K562 (cell line): ENCODE results near the gene TARBP1. TPM values are rescaled to one million over a fixed set of nuclear protein-coding genes. Genes with fewer than 3 reads are reported as not detected.

Source experiments
- CBFB ChIP-seq: sonication (generic); formaldehyde crosslinking; IDR thresholded peaks from 2 replicates; pipeline ENCODE4 v1.4.0; 2020; ENCODE audit warnings: mild to moderate bottlenecking, missing genetic modification reagents
- ERF ChIP-seq: fragments of 450-650 bp; formaldehyde crosslinking; IDR thresholded peaks from 2 replicates; pipeline ENCODE4 v1.4.0; 2020; ENCODE audit warnings: mild to moderate bottlenecking, mixed read lengths
- FOXJ3 ChIP-seq: sonication (generic); formaldehyde crosslinking; IDR thresholded peaks from 2 replicates; pipeline ENCODE4 v1.4.0; 2020; ENCODE audit warnings: mild to moderate bottlenecking, missing genetic modification reagents
- GTF2F1 ChIP-seq: IDR thresholded peaks from 2 replicates; pipeline ENCODE4 v1.6.1; 2011; ENCODE audit warnings: low read depth, low read length, improper control_type of control experiment
- HDAC3 ChIP-seq: fragments of 450-650 bp; IDR thresholded peaks from 2 replicates; pipeline ENCODE4 v1.6.1; 2018; ENCODE audit warnings: borderline replicate concordance, mild to moderate bottlenecking, moderate library complexity; ENCODE audit not compliant: partially characterized antibody
- HNRNPL ChIP-seq: fragments of 200-400 bp; formaldehyde crosslinking; IDR thresholded peaks from 2 replicates; pipeline ENCODE4 v1.6.1; 2017; ENCODE audit warnings: low read depth, mild to moderate bottlenecking, low read length
- IRF2 ChIP-seq: sonication (generic); formaldehyde crosslinking; IDR thresholded peaks from 2 replicates; pipeline ENCODE4 v1.8.1; 2022; ENCODE audit warnings: mild to moderate bottlenecking, missing genetic modification reagents
- MAZ ChIP-seq, 2 experiments: fragments of 450-650 bp in 1 of 2; sonication (generic) in 1 of 2; formaldehyde crosslinking; IDR thresholded peaks in 1 of 2; conservative IDR thresholded peaks in 1 of 2; 2 replicates each; pipeline versions ENCODE4 v1.4.0 to v1.5.0; 2020; ENCODE audit warnings: mild to moderate bottlenecking in 1 of 2, missing genetic modification reagents in 1 of 2
- NCOA1 ChIP-seq: fragments of 450-650 bp; IDR thresholded peaks from 2 replicates; pipeline ENCODE4 v1.6.1; 2016; ENCODE audit warnings: low read depth
- RAD51 ChIP-seq: fragments of 450-650 bp; IDR thresholded peaks from 2 replicates; pipeline ENCODE4 v1.7.1; 2016; ENCODE audit warnings: low read depth, mild to moderate bottlenecking, borderline replicate concordance
- SMAD3 ChIP-seq: fragments of 450-650 bp; formaldehyde crosslinking; conservative IDR thresholded peaks from 2 replicates; pipeline ENCODE4 v1.4.0; 2020; ENCODE audit warnings: mild to moderate bottlenecking
- SNAPC5 ChIP-seq: fragments of 250-450 bp; sonication (Bioruptor Pico); IDR thresholded peaks from 2 replicates; pipeline ENCODE4 v1.8.0; 2021; ENCODE audit warnings: moderate library complexity, mild to moderate bottlenecking, inconsistent platforms
- ZBTB2 ChIP-seq: fragments of 450-650 bp; IDR thresholded peaks from 2 replicates; pipeline ENCODE4 v1.6.1; 2016; ENCODE audit warnings: antibody characterized with exemption
- ZBTB8A ChIP-seq: fragments of 450-650 bp; IDR thresholded peaks from 2 replicates; pipeline ENCODE4 v1.6.1; 2018; ENCODE audit warnings: mild to moderate bottlenecking, moderate library complexity; ENCODE audit not compliant: partially characterized antibody
- ZNF24 ChIP-seq: fragments of 450-650 bp; IDR thresholded peaks from 2 replicates; pipeline ENCODE4 v1.6.1; 2016
- ZNF395 ChIP-seq: fragments of 200-800 bp; sonication (Bioruptor generic); IDR thresholded peaks from 2 replicates; pipeline ENCODE4 v1.6.1; 2017; ENCODE audit warnings: missing genetic modification characterization, missing compliant biosample characterization
- ZNF561 ChIP-seq: fragments of 450-650 bp; formaldehyde crosslinking; conservative IDR thresholded peaks from 2 replicates; pipeline ENCODE4 v1.4.0; 2020; ENCODE audit warnings: mild to moderate bottlenecking, moderate library complexity
- ZNF584 ChIP-seq: fragments of 200-800 bp; sonication (Bioruptor generic); IDR thresholded peaks from 2 replicates; pipeline ENCODE4 v1.6.1; 2016; ENCODE audit warnings: low read depth, mild to moderate bottlenecking, missing genetic modification characterization, missing compliant biosample characterization
- ZNF717 ChIP-seq: fragments of 250-450 bp; sonication (Bioruptor Pico); IDR thresholded peaks from 2 replicates; pipeline ENCODE4 v1.5.0; 2021
- ZNF79 ChIP-seq: fragments of 250-450 bp; sonication (Bioruptor Pico); IDR thresholded peaks from 2 replicates; pipeline ENCODE4 v1.4.0; 2020; ENCODE audit warnings: low read depth, mild to moderate bottlenecking, moderate library complexity
- polyA plus RNA-seq, 8 experiments: library from polyadenylated mRNA; depleted of rRNA in 4 of 8; stranded (reverse) in 5 of 8; unstranded in 3 of 8; fragments of >200 nt; fragmentation: Nextera tagmentation in 2 of 8; fragmentation: Illumina TruSeq in 1 of 8; extraction: Ambion mirVana in 2 of 8; extraction: Trizol in 1 of 8; gene quantifications; 2 replicates each; pipeline versions ENCODE4 v1.2.1 to v1.2.3, GENCODE V29; 2011 to 2014; ENCODE audit warnings: inconsistent platforms in 1 of 8, missing spikeins in 1 of 8
- total RNA-seq, 7 experiments: library from RNA; depleted of rRNA in 6 of 7; stranded (reverse); fragments of >200 nt in 6 of 7; fragmentation: Illumina TruSeq in 2 of 7; extraction: Trizol in 2 of 7; gene quantifications; 2 replicates each; pipeline versions ENCODE4 v1.2.1 to v1.2.3, GENCODE V29; 2011 to 2021; ENCODE audit warnings: low replicate concordance in 1 of 7
- TF ChIP-seq, protein P1 (sequence below): fragments of 450-650 bp; formaldehyde crosslinking; IDR thresholded peaks from 2 replicates; pipeline ENCODE4 v1.4.0; 2022; ENCODE audit warnings: missing genetic modification characterization
- TF ChIP-seq, protein P2 (sequence below): fragments of 250-450 bp; sonication (Bioruptor Pico); IDR thresholded peaks from 2 replicates; pipeline ENCODE4 v1.5.0; 2022; ENCODE audit warnings: mild to moderate bottlenecking

Gene TARBP1
- total and polyA plus RNA-seq, 9 of the 15 experiments (the other 6 are each of a cell fraction or from before 2014, with no cell fraction given), result 8.8 to 48.0 (median 22.9) TPM

DNA sequence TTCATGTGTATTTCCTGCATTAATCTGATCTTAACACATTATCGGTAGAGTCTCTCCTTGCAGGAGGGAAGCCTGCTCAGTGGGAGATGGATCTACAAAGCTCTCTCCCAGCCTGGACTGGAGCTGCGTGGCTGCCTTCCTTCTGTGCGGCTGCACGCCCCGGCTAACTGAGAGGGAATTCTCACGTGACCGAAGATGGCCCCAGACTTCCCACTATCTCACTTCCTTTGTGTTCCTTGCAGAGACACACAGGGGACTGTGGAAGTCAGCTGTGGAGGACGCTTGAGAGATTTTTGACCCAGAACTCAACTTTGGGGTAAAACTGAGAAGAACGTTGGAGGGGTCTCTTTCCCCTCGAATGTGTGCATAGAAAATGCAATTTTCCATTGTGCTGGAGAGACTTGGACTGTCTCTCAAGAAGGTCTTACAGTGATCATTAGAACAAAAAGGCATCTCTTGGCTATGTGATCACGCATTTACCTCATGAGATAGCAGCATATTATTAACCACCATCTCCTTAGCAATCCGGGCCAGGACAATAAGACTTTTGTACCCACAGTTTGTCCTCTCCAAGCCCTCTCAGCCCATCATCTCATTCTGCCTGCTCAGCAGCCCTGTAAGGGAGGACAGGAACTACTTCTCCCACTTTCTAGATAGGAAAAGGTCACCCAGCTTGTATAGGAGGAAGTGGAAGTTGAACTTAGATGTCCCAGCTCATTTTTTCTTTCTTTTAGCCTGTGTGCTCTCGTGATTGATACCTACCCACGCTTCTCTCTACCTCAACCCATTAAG is 49.3 kb upstream of the TARBP1 start (continued):
- TF ChIP-seq CBFB (CRISPR knock-in tag) (no peak), ZNF79 (peak; percentile 54), IRF2 (CRISPR knock-in tag) (no peak), HNRNPL (no peak), ZBTB8A (no peak), SMAD3 (CRISPR knock-in tag) (0 out of 2 replicates have a peak, but pooled peaks have one; percentile 60), RAD51 (peak; percentile 81), ZNF395 (CRISPR knock-in tag) (peak; percentile 92), ZNF24 (no peak; the same call in 1 of the 2 replicates), ERF (CRISPR knock-in tag) (peak; percentile 72; the same call in 1 of the 2 replicates), ZNF717 (CRISPR knock-in tag) (no peak), GTF2F1 (no peak), ZNF561 (CRISPR knock-in tag) (no peak), ZNF584 (peak; percentile 65; the same call in 1 of the 2 replicates), ZBTB2 (no peak), MAZ (CRISPR knock-in tag; conservative IDR thresholded peaks at IDR 0.05 in 1 of 2, IDR thresholded peaks at IDR 0.05 in 1 of 2) (peak in 1 of 2 experiments; percentile 70; a peak in 2 of 4 replicates), NCOA1 (no peak), FOXJ3 (CRISPR knock-in tag) (no peak), SNAPC5 (CRISPR knock-in tag) (no peak), HDAC3 (no peak)
- TF ChIP-seq, protein P1, sequence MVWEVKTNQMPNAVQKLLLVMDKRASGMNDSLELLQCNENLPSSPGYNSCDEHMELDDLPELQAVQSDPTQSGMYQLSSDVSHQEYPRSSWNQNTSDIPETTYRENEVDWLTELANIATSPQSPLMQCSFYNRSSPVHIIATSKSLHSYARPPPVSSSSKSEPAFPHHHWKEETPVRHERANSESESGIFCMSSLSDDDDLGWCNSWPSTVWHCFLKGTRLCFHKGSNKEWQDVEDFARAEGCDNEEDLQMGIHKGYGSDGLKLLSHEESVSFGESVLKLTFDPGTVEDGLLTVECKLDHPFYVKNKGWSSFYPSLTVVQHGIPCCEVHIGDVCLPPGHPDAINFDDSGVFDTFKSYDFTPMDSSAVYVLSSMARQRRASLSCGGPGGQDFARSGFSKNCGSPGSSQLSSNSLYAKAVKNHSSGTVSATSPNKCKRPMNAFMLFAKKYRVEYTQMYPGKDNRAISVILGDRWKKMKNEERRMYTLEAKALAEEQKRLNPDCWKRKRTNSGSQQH (CRISPR knock-in tag), result 0 out of 2 replicates have a peak, but pooled peaks have one; percentile 52
- TF ChIP-seq, protein P2, sequence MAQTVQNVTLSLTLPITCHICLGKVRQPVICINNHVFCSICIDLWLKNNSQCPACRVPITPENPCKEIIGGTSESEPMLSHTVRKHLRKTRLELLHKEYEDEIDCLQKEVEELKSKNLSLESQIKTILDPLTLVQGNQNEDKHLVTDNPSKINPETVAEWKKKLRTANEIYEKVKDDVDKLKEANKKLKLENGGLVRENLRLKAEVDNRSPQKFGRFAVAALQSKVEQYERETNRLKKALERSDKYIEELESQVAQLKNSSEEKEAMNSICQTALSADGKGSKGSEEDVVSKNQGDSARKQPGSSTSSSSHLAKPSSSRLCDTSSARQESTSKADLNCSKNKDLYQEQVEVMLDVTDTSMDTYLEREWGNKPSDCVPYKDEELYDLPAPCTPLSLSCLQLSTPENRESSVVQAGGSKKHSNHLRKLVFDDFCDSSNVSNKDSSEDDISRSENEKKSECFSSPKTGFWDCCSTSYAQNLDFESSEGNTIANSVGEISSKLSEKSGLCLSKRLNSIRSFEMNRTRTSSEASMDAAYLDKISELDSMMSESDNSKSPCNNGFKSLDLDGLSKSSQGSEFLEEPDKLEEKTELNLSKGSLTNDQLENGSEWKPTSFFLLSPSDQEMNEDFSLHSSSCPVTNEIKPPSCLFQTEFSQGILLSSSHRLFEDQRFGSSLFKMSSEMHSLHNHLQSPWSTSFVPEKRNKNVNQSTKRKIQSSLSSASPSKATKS (CRISPR knock-in tag), result peak; percentile 65; the same call in 1 of the 2 replicates
